ENCODE data around the gene SPNS3. TPM values are rescaled to one million over a fixed set of nuclear protein-coding genes. Genes with fewer than 3 reads are reported as not detected.

SPNS3 gene
- total and polyA plus RNA-seq, 7 donors, result 0.09 TPM; not detected in 6

GRCh38 chr17:4436846-4437245 lies 3.1 kb downstream of the SPNS3 start:
- Histone ChIP-seq H3K4me3 (no peak overlapping the region), H3K9me3 (no peaks in the 10 kb centered on the region), H3K4me1 (no peaks in the 10 kb centered on the region), H3K36me3 (ENCODE audit: insufficient read depth in 1 of 2, low read depth in 1 of 2) (no peaks in the 10 kb centered on the region), H3K27ac (no peak overlapping the region), H3K27me3 (ENCODE audit: insufficient read depth in 3 of 3, low read length in 2 of 3) (no peaks in the 10 kb centered on the region)
- no peak for TF ChIP-seq CTCF (IDR thresholded peaks at IDR 0.05)
- intact Hi-C loops (cut with DNase I), result no loop called here
- 71 to 83% (median 76%) methylated on average over 7 of the region's 7 CpGs for WGBS, 3 donors
- ATAC-seq (no peak), DNase-seq (no peak)

GRCh38 chr17:4438162-4438944 lies 4.6 kb downstream of the SPNS3 start:
- Histone ChIP-seq H3K4me3 (no peak overlapping the region), H3K9me3 (no peaks in the 10 kb centered on the region), H3K27me3 (ENCODE audit: insufficient read depth in 3 of 3, low read length in 2 of 3) (no peaks in the 10 kb centered on the region), H3K27ac (no peak overlapping the region), H3K36me3 (ENCODE audit: insufficient read depth in 1 of 2, low read depth in 1 of 2) (no peaks in the 10 kb centered on the region), H3K4me1 (no peaks in the 10 kb centered on the region)
- DNase-seq (peak in 1 of 2 donors; percentile 17), ATAC-seq (no peak)
- no peak for TF ChIP-seq CTCF (IDR thresholded peaks at IDR 0.05)
- 88 to 92% (median 92%) methylated on average over 17 of the region's 17 CpGs for WGBS, 3 donors
- intact Hi-C loops (cut with DNase I), result no loop called here

- no peak for TF ChIP-seq CTCF (IDR thresholded peaks at IDR 0.05)
- intact Hi-C loops (cut with DNase I), result loop anchor here in 1 of 2 donors (10.0 kb wide), 1 partner anchor 195 kb away; no protein-coding TSS in a partner anchor
- ATAC-seq (no peak), DNase-seq (no peak)
- no peaks in the 10 kb centered on the region for H3K36me3 ChIP-seq (ENCODE audit: insufficient read depth in 1 of 2, low read depth in 1 of 2)
- no peaks in the 10 kb centered on the region for H3K4me1 ChIP-seq
- H3K27me3 ChIP-seq (ENCODE audit: insufficient read depth in 3 of 3, low read length in 2 of 3), result no peaks in the 10 kb centered on the region
- no peaks in the 10 kb centered on the region for H3K9me3 ChIP-seq
- H3K27ac ChIP-seq, result no peak overlapping the region
- no peak overlapping the region for H3K4me3 ChIP-seq
- 85 to 91% (median 88%) methylated on average over 8 of the region's 8 CpGs for WGBS, 3 donors
Observed at GRCh38 chr17:4440021-4440420, 6.3 kb downstream of the SPNS3 start.

- no peak overlapping the region for H3K4me3 ChIP-seq
- intact Hi-C loops (cut with DNase I), result loop anchor here in 1 of 2 donors (10.0 kb wide), 1 partner anchor 194 kb away; no protein-coding TSS in a partner anchor
- no peak for ATAC-seq
- 56 to 57% (median 57%) methylated on average over 16 of the region's 16 CpGs for WGBS, 3 donors
- no peaks in the 10 kb centered on the region for H3K9me3 ChIP-seq
- H3K27ac ChIP-seq, result no peak overlapping the region
- no peaks in the 10 kb centered on the region for H3K27me3 ChIP-seq (ENCODE audit: insufficient read depth in 3 of 3, low read length in 2 of 3)
- no peaks in the 10 kb centered on the region for H3K4me1 ChIP-seq
- no peak for TF ChIP-seq CTCF (IDR thresholded peaks at IDR 0.05)
- no peaks in the 10 kb centered on the region for H3K36me3 ChIP-seq (ENCODE audit: insufficient read depth in 1 of 2, low read depth in 1 of 2)
- DNase-seq, result no peak
Observed at GRCh38 chr17:4440690-4441686, 7.2 kb downstream of the SPNS3 start.

Data from psoas muscle (tissue), 8 donors.